Duodenal mucosa (tissue), 2 donors: Measurements from ENCODE around the gene PEAK3.

Experiments used
- H3K27ac ChIP-seq: one replicate; pipeline ENCODE4 v1.7.0; 2013; ENCODE audit warnings: low read depth, low read length
- H3K27me3 ChIP-seq, 2 donors: one replicate each; pipeline ENCODE4 v1.7.0; 2013; ENCODE audit warnings: low read length in 2 of 2, control low read depth in 1 of 2; ENCODE audit not compliant: insufficient read depth in 2 of 2, control insufficient read depth in 1 of 2
- H3K36me3 ChIP-seq, 2 donors: one replicate each; pipeline ENCODE4 v1.7.0; 2013; ENCODE audit warnings: low read length in 2 of 2, control low read depth in 1 of 2; ENCODE audit not compliant: insufficient read depth in 2 of 2, control insufficient read depth in 1 of 2
- H3K4me1 ChIP-seq, 2 donors: one replicate each; pipeline ENCODE4 v1.7.0; 2013; ENCODE audit warnings: low read length in 2 of 2, control low read depth in 1 of 2; ENCODE audit not compliant: insufficient read depth in 2 of 2, control insufficient read depth in 1 of 2
- H3K4me3 ChIP-seq, 2 donors: one replicate each; pipeline ENCODE4 v1.7.0; 2013; ENCODE audit warnings: low read length in 2 of 2, low read depth in 1 of 2
- H3K9ac ChIP-seq, 2 donors: one replicate each; pipeline ENCODE4 v1.7.0; 2013; ENCODE audit warnings: low read length in 2 of 2, low read depth in 1 of 2
- H3K9me3 ChIP-seq, 2 donors: one replicate each; pipeline ENCODE4 v1.7.0; 2013; ENCODE audit warnings: low read length in 2 of 2, control low read depth in 1 of 2; ENCODE audit not compliant: control insufficient read depth in 1 of 2

PEAK3 gene

GRCh38 chr19:2251106-2252054 lies 30.6 kb downstream of the PEAK3 start:
- no peak overlapping the region for H3K27ac ChIP-seq
- peaks cover 49% of the 10 kb centered on the region in 2 donors for H3K27me3 ChIP-seq
- H3K36me3 ChIP-seq: peaks cover 8 to 12% of the 10 kb centered on the region in 2 donors
- peaks cover 5 to 23% of the 10 kb centered on the region in 2 donors for H3K4me1 ChIP-seq
- no peak overlapping the region for H3K9ac ChIP-seq
- H3K4me3 ChIP-seq: peak overlapping the region in 1 of 2 donors; percentile 10
- no peaks in the 10 kb centered on the region for H3K9me3 ChIP-seq

GRCh38 chr19:2250766-2251105 lies 31.2 kb downstream of the PEAK3 start:
- H3K27me3 ChIP-seq: peaks cover 49% of the 10 kb centered on the region in 2 donors
- H3K9ac ChIP-seq: no peak overlapping the region
- H3K9me3 ChIP-seq: no peaks in the 10 kb centered on the region
- H3K36me3 ChIP-seq: peaks cover 15 to 18% of the 10 kb centered on the region in 2 donors
- no peak overlapping the region for H3K27ac ChIP-seq
- H3K4me3 ChIP-seq: no peak overlapping the region
- peaks cover 5 to 19% of the 10 kb centered on the region in 2 donors for H3K4me1 ChIP-seq

GRCh38 chr19:2249880-2250765 lies 31.9 kb downstream of the PEAK3 start:
- Histone ChIP-seq H3K9ac (no peak overlapping the region), H3K4me3 (no peak overlapping the region), H3K27me3 (peaks cover 49% of the 10 kb centered on the region in 2 donors), H3K36me3 (peaks cover 20 to 24% of the 10 kb centered on the region in 2 donors), H3K4me1 (peaks cover 5 to 19% of the 10 kb centered on the region in 2 donors), H3K9me3 (no peaks in the 10 kb centered on the region), H3K27ac (no peak overlapping the region)

GRCh38 chr19:2249010-2249866 lies 32.7 kb downstream of the PEAK3 start, which contains the start of gene AMH:
Gene AMH (plus strand): TSS chr19:2249323. CDS start chr19:2249333, 10 bp downstream.
- Histone ChIP-seq H3K36me3 (peaks cover 21 to 33% of the 10 kb centered on the region in 2 donors), H3K4me3 (no peak within 1 kb of the TSS), H3K27ac (no peak within 1 kb of the TSS), H3K4me1 (peaks cover 5 to 20% of the 10 kb centered on the region in 2 donors), H3K9ac (no peak within 1 kb of the TSS), H3K9me3 (no peaks in the 10 kb centered on the region), H3K27me3 (peaks cover 48% of the 10 kb centered on the region in 2 donors)

- Histone ChIP-seq H3K27me3 (peaks cover 39% of the 10 kb centered on the region in 2 donors), H3K4me1 (peaks cover 12 to 28% of the 10 kb centered on the region in 2 donors), H3K9me3 (no peaks in the 10 kb centered on the region), H3K9ac (no peak overlapping the region), H3K36me3 (peaks cover 29 to 42% of the 10 kb centered on the region in 2 donors), H3K27ac (no peak overlapping the region), H3K4me3 (no peak overlapping the region)
Measured at GRCh38 chr19:2248136-2249009, 33.6 kb downstream of the PEAK3 start.

- Histone ChIP-seq H3K36me3 (peaks cover 29 to 44% of the 10 kb centered on the region in 2 donors), H3K4me3 (no peak overlapping the region), H3K9ac (no peak overlapping the region)
Measured at GRCh38 chr19:2247433-2248101, 34.4 kb downstream of the PEAK3 start.

GRCh38 chr19:2246801-2247361 lies 35.1 kb downstream of the PEAK3 start:
- Histone ChIP-seq H3K4me3 (no peak overlapping the region), H3K9me3 (no peaks in the 10 kb centered on the region), H3K36me3 (peaks cover 29 to 44% of the 10 kb centered on the region in 2 donors), H3K27ac (no peak overlapping the region), H3K9ac (no peak overlapping the region), H3K27me3 (peaks cover 24% of the 10 kb centered on the region in 2 donors), H3K4me1 (peaks cover 23 to 28% of the 10 kb centered on the region in 2 donors)

More at GRCh38 chr19:2247433-2248101, 34.4 kb downstream of the PEAK3 start:
- Histone ChIP-seq H3K27me3 (peaks cover 31% of the 10 kb centered on the region in 2 donors), H3K4me1 (peaks cover 16 to 28% of the 10 kb centered on the region in 2 donors), H3K9me3 (no peaks in the 10 kb centered on the region), H3K27ac (no peak overlapping the region)

GRCh38 chr19:2246014-2246620 lies 35.9 kb downstream of the PEAK3 start:
- peaks cover 20% of the 10 kb centered on the region in 2 donors for H3K27me3 ChIP-seq
- peaks cover 31 to 32% of the 10 kb centered on the region in 2 donors for H3K4me1 ChIP-seq
- peaks cover 29 to 44% of the 10 kb centered on the region in 2 donors for H3K36me3 ChIP-seq
- H3K27ac ChIP-seq: no peak overlapping the region
- no peaks in the 10 kb centered on the region for H3K9me3 ChIP-seq
- no peak overlapping the region for H3K9ac ChIP-seq
- no peak overlapping the region for H3K4me3 ChIP-seq
